Fibroblast of pulmonary artery (primary cell): ENCODE measurements around the gene SLC7A6OS.
"Not testable (repeated sequence)": the region's sequence is repeated elsewhere in the genome, so short reads cannot be mapped to it uniquely, and the experiment has no call there.

Experiments used
- DNase-seq: peaks from one replicate; pipeline ENCODE4 v3.0.0-alpha.2; 2010; ENCODE audit warnings: low read depth
- H3K4me3 ChIP-seq: replicated peaks from 2 replicates; pipeline ENCODE4 v1.5.1; 2011; ENCODE audit warnings: low read depth, mild to moderate bottlenecking, control low read depth, low read length, moderate library complexity
- CTCF ChIP-seq: IDR thresholded peaks from 2 replicates; pipeline ENCODE4 v1.5.1; 2011; ENCODE audit warnings: mild to moderate bottlenecking, control low read depth, low read length, inconsistent platforms; ENCODE audit errors: missing control alignments

SLC7A6OS gene

GRCh38 chr16:68291227-68291626 is 19.5 kb downstream of the SLC7A6OS start:
- H3K4me3 ChIP-seq: no peak overlapping the region
- no peak for DNase-seq
- TF ChIP-seq CTCF: no peak

GRCh38 chr16:68290450-68290849 is 20.3 kb downstream of the SLC7A6OS start:
- H3K4me3 ChIP-seq: no peak overlapping the region
- no peak for DNase-seq
- TF ChIP-seq CTCF: no peak

GRCh38 chr16:68289621-68290329 is 21.0 kb downstream of the SLC7A6OS start:
- DNase-seq: peak; percentile 60
- TF ChIP-seq CTCF: no peak
- no peak overlapping the region for H3K4me3 ChIP-seq

- no peak overlapping the region for H3K4me3 ChIP-seq
- no peak for TF ChIP-seq CTCF
- no peak for DNase-seq
These were observed 21.5 kb downstream of the SLC7A6OS start for GRCh38 chr16:68289202-68289601.

- not testable (repeated sequence) for H3K4me3 ChIP-seq, DNase-seq
These were observed 21.9 kb downstream of the SLC7A6OS start for GRCh38 chr16:68288796-68289195.

GRCh38 chr16:68288252-68288650 is 22.5 kb downstream of the SLC7A6OS start:
- TF ChIP-seq CTCF: no peak
- no peak for DNase-seq
- no peak overlapping the region for H3K4me3 ChIP-seq

GRCh38 chr16:68287276-68288251 is 23.2 kb downstream of the SLC7A6OS start:
- no peak overlapping the region for H3K4me3 ChIP-seq
- DNase-seq: peak; percentile 86
- peak; percentile 6 for TF ChIP-seq CTCF
